GM18951 (cell line): ENCODE measurements around the gene PASD1.

Experiments
- POLR2A ChIP-seq: IDR thresholded peaks from 4 replicates; pipeline ENCODE4 v1.6.1; 2011; ENCODE audit warnings: mild to moderate bottlenecking; ENCODE audit not compliant: insufficient read length, insufficient read depth; ENCODE audit errors: extremely low read depth
- in situ Hi-C: fragments of 300-500 bp; cut with MboI; formaldehyde crosslinking; loops from one replicate; pipeline ENCODE4 v1.12.0; 2022; ENCODE audit warnings: low sequenced_read_pairs, mixed read lengths, inconsistent platforms; ENCODE audit not compliant: unreplicated experiment

The PASD1 gene

DNA sequence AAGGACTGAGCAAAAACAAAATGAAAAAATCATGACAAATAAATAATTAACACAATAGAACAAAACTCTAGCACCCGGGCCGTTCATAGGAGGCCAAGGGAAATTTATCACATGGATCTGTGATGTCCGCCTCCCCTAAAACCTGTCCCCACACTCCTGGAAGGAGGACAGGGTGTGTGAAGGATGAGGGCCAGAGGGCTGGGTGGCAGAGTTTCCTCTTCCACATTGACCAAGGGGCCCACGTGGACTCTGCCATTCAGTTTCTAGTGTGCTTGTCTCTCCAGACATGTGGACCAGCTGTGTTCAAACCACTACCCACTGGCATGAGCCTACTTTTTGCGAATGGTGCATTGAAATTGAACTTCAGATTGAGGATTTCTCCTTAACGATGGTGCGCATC is 138.1 kb downstream of the PASD1 start:
- no peak for TF ChIP-seq POLR2A
- in situ Hi-C loops: no loop called here

DNA sequence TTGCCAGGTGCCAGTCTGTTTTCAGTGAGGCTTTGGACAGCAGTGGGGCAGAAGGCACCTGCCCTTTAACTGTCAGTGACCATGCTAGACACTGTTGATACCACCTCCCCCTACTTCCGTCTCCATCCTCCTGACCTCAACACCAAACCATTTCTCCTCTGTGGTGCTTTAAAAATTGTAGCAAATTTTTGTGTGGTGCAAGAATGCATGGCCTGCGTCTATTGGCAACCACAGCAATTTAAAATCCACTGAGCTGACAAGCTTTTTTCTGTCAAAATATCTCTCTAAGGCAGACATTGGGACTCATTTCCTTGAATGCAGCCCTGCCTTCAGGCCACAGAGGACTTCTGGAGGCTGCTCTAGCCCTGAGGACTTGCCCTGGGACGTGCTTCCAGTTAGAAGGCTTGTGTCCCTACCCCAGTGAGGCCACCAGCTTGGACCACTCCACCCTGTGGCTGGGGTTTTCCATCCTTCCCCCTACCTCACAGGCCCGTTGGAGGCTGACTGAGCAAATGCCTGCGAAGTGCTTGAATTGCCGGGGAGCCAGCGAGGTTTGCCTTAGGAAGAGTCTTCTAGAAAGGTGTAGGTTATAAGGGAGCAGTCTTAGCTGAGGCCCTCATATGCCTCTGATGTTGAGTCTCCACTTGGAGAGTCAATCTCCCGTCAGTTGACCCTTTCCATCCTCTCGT is 138.7 kb downstream of the PASD1 start:
- no peak for TF ChIP-seq POLR2A
- in situ Hi-C loops: no loop called here

DNA sequence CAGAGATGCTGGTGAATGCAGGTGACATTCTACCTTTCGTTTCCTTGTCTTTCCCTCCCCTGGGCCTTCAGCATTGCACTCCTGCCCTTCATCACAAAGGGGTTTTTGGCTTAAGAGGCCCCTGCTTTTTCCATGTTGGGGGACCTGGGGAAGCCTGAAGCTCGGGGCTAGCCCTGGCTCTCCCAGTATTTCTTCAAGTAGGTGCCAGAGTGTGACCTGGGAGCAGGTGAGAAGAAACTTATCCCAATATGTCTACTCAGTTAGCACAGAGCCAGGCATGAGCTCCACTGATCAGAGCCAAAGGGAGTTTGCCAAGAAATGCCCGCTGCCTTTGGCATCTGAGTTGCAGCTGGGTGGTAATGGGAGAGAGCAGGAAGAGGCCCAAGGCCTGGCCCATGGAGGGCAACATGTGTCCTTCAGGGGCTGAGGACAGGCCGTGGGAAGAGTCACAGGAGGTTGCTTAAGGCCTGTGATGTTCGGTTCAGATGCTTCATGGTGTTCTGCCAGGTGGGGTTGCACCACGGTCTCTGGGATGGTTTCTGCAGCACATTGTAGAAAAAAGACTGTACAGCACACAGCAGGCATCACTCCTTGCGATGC is 139.4 kb downstream of the PASD1 start:
- TF ChIP-seq POLR2A: no peak
- in situ Hi-C loops: no loop called here

DNA sequence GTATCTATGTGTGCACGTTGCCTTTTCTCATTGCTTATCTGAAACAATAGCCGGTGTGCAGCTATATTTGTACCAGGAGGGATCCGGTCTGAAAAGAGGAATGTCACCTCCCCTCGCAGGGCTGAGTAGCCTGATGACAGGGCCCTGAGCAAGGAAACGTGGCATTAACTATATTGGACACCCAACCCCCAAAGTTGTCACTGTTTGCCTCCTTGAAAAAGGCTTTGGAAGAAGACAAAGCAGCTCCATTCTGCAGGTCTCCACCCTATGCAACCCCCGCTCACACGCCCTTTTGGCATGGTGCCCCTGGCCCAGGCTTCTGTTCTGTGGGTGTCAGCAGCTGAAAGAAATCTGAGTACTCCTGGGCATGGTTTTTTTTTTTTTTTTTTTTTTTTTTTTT is 140.0 kb downstream of the PASD1 start:
- in situ Hi-C loops: no loop called here

GRCh38 chrX:151704041-151704663 is 140.7 kb downstream of the PASD1 start:
- TF ChIP-seq POLR2A: no peak
- in situ Hi-C loops: no loop called here

More for the DNA sequence above, 140.0 kb downstream of the PASD1 start:
- no peak for TF ChIP-seq POLR2A

DNA sequence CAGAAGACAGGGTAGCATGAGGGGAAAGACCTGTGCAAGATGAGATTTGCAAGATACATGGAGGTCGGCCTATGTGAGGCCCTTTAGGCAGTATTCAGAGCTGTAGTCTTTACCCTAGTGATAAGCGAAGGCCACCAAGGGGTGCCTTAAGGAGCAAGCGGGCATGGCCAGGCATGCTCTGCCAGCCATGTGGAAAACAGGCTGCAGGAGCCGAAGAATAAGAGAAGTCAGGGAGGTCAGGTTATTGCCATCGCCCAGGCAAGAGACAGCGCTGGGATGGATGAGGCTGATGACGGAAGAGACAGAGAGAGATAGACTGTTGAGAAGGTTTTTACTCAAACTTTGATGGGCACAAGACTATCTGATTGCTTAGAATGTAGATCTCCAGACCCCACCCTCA is 145.3 kb downstream of the PASD1 start:
- in situ Hi-C loops: no loop called here
- TF ChIP-seq POLR2A: no peak

GRCh38 chrX:151710457-151710856 is 147.0 kb downstream of the PASD1 start:
- TF ChIP-seq POLR2A: no peak
- in situ Hi-C loops: no loop called here

- no peak for TF ChIP-seq POLR2A
- in situ Hi-C loops: no loop called here
Measured at GRCh38 chrX:151711154-151711553, 147.7 kb downstream of the PASD1 start.

DNA sequence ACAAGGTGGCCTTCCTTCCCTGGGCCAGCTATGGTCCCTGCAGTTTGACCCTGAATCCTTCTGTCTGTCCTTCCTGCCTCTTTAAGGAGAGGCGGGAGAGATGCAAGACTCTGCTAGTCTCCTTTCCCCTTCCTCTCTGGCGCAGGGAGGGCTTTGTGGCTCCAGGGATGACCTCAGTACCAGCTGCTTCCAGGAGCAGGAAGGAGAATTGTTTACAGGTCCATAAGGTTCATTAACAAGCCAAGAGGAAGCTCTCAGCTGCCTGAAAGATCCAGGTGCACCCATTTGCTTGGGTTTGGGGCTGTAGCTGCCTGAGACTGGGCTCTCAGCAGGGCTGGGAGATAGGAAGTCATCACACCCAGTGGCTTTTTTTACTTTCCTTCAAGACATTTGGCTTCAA is 148.3 kb downstream of the PASD1 start:
- in situ Hi-C loops: no loop called here
- no peak for TF ChIP-seq POLR2A

DNA sequence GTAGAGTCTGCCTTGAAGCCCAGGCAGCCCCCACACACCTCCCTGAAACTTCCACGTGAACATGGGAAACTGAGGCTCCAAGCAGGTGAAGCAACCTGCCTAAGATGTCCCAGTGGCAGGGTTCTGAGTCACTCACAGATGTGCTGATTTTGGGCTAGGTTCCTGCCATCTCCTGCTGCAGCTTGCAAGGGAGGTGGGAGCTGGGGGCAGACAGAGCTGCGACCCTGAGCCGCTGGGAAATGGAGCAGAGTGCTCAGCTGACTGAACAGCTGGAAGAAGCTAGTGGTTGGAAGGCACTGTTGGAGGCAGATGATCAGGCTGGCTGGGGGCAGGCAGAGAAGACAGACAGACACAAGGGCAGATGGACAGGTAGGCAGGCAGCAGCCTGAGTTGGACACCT is 148.8 kb downstream of the PASD1 start:
- no peak for TF ChIP-seq POLR2A
- in situ Hi-C loops: no loop called here

DNA sequence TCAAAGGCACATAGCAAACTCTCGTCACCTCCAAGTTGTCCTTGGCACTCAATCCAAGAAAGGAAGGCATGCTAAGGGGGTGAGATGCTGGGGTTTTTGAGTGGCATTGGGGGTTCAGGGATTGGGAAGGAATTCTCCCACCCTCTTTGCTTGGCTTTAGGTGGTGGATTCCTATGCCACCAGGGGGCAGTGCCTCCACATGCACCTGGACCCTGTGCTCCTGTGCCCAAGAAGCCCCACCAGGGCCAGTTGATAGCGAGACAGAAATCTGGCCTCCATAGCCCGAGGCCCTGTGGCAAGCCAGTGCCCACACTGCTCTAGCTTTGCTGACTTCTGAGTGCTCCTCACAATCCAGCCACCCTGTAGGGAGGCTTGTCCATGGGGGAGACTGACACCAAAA is 150.4 kb downstream of the PASD1 start:
- in situ Hi-C loops: no loop called here

DNA sequence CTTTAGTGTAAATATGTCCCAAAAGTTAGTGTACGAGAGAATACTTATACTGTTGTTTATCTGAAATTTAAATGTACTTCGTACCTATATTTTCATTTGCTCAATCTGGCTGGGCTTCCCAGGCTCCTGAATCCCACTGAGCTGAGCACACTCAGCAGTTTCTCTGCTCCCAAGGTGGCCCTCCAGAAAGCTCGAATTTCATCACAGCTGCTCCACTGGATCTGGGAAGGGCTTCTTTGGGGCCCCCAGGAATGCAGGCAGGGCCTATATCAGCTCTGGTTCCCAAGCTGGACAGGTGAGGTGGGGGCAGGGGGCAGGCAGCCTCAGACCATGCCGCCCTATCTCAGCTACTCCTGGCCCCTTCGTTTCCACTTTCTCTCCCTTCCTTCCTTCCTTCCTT is 150.9 kb downstream of the PASD1 start:
- TF ChIP-seq POLR2A: no peak
- in situ Hi-C loops: no loop called here

More for the DNA sequence above, 150.4 kb downstream of the PASD1 start:
- no peak for TF ChIP-seq POLR2A

- in situ Hi-C loops: no loop called here
- TF ChIP-seq POLR2A: no peak
Measured at GRCh38 chrX:151715752-151716151, 152.3 kb downstream of the PASD1 start, which contains the start of gene FATE1. FATE1 (plus strand) TSS chrX:151716035; CDS start chrX:151716120, 85 bp downstream.
